HepG2 (cell line): Measurements from ENCODE around the gene LIMS2. TPM values are rescaled to one million over a fixed set of nuclear protein-coding genes. Genes with fewer than 3 reads are reported as not detected.

ENCODE experiments used
- ADNP ChIP-seq: sonication (generic); formaldehyde crosslinking; IDR thresholded peaks from 2 replicates; pipeline ENCODE4 v1.4.0; 2020; ENCODE audit warnings: missing genetic modification reagents
- ARNT2 ChIP-seq: sonication (generic); formaldehyde crosslinking; IDR thresholded peaks from 2 replicates; pipeline ENCODE4 v1.8.0; 2022; ENCODE audit warnings: mild to moderate bottlenecking, low read depth, missing genetic modification reagents, moderate library complexity
- BCL3 ChIP-seq: sonication (generic); formaldehyde crosslinking; IDR thresholded peaks from 2 replicates; pipeline ENCODE4 v1.5.1; 2020; ENCODE audit warnings: mild to moderate bottlenecking, missing genetic modification reagents, moderate library complexity
- GATAD2A ChIP-seq: IDR thresholded peaks from 2 replicates; pipeline ENCODE4 v1.6.1; 2016
- HNF4A ChIP-seq: sonication (generic); formaldehyde crosslinking; IDR thresholded peaks from 2 replicates; pipeline ENCODE4 v1.4.0; 2020; ENCODE audit warnings: missing genetic modification reagents
- HNRNPLL ChIP-seq: fragments of 200-400 bp; formaldehyde crosslinking; IDR thresholded peaks from 2 replicates; pipeline ENCODE4 v1.6.1; 2017; ENCODE audit warnings: mild to moderate bottlenecking, low read depth, low read length; ENCODE audit not compliant: poor library complexity, severe bottlenecking
- IRF2 ChIP-seq: IDR thresholded peaks from 2 replicates; pipeline ENCODE4 v1.6.1; 2018; ENCODE audit warnings: missing genetic modification reagents, missing compliant biosample characterization
- KDM1A ChIP-seq: IDR thresholded peaks from 2 replicates; pipeline ENCODE4 v1.6.1; 2016; ENCODE audit warnings: missing compliant biosample characterization
- MYC ChIP-seq: sonication (generic); formaldehyde crosslinking; IDR thresholded peaks from 2 replicates; pipeline ENCODE4 v1.9.0; 2021; ENCODE audit warnings: missing genetic modification reagents, borderline replicate concordance
- REL ChIP-seq: sonication (generic); formaldehyde crosslinking; conservative IDR thresholded peaks from 2 replicates; pipeline ENCODE4 v1.8.0; 2022; ENCODE audit warnings: mild to moderate bottlenecking, missing genetic modification reagents, moderate library complexity
- STAG1 ChIP-seq: sonication (generic); formaldehyde crosslinking; IDR thresholded peaks from 2 replicates; pipeline ENCODE4 v1.4.0; 2020; ENCODE audit warnings: missing genetic modification reagents
- TFDP1 ChIP-seq: IDR thresholded peaks from 2 replicates; pipeline ENCODE4 v1.6.1; 2016; ENCODE audit warnings: missing compliant biosample characterization, missing genetic modification reagents, borderline replicate concordance
- ZNF558 ChIP-seq: sonication (generic); formaldehyde crosslinking; IDR thresholded peaks from 2 replicates; pipeline ENCODE4 v1.9.0; 2022; ENCODE audit warnings: mild to moderate bottlenecking, missing genetic modification reagents, borderline replicate concordance
- ZNF7 ChIP-seq: IDR thresholded peaks from 2 replicates; pipeline ENCODE4 v1.6.1; 2016; ENCODE audit warnings: missing biosample characterization, missing genetic modification reagents
- ZNF747 ChIP-seq: sonication (generic); formaldehyde crosslinking; IDR thresholded peaks from 2 replicates; pipeline ENCODE4 v1.8.1; 2023; ENCODE audit warnings: missing genetic modification reagents, mild to moderate bottlenecking, borderline replicate concordance
- ZNF768 ChIP-seq: sonication (generic); formaldehyde crosslinking; IDR thresholded peaks from 2 replicates; pipeline ENCODE4 v1.4.0; 2020; ENCODE audit warnings: missing genetic modification reagents
- polyA plus RNA-seq, 8 experiments: library from polyadenylated mRNA; depleted of rRNA in 3 of 8; stranded (reverse) in 7 of 8; unstranded in 1 of 8; fragments of >200 nt; fragmentation: Illumina TruSeq in 4 of 8; extraction: Trizol in 4 of 8; gene quantifications; 2 replicates each; pipeline versions ENCODE4 v1.2.1 to v1.2.3, GENCODE V29; 2011 to 2016; ENCODE audit warnings: low read depth in 4 of 8, missing spikeins in 1 of 8, mixed read lengths in 1 of 8; ENCODE audit not compliant: insufficient read depth in 1 of 8
- total RNA-seq, 5 experiments: library from RNA; depleted of rRNA; stranded (reverse); fragments of >200 nt; fragmentation: Illumina TruSeq; extraction: Trizol; gene quantifications; 2 replicates each; pipeline ENCODE4 v1.2.3, GENCODE V29; 2016; ENCODE audit warnings: low read depth in 1 of 5
- TF ChIP-seq, protein P1 (sequence below): sonication (generic); formaldehyde crosslinking; IDR thresholded peaks from 2 replicates; pipeline ENCODE4 v1.5.1; 2020; ENCODE audit warnings: missing genetic modification reagents, mild to moderate bottlenecking, borderline replicate concordance
- TF ChIP-seq, protein P2 (sequence below): sonication (generic); formaldehyde crosslinking; IDR thresholded peaks from 2 replicates; pipeline ENCODE4 v1.8.0; 2022; ENCODE audit warnings: missing genetic modification reagents, low read depth, mild to moderate bottlenecking, borderline replicate concordance
- TF ChIP-seq, protein P3 (sequence below): sonication (generic); formaldehyde crosslinking; IDR thresholded peaks from 2 replicates; pipeline ENCODE4 v1.5.1; 2020; ENCODE audit warnings: mild to moderate bottlenecking, missing genetic modification reagents
- TF ChIP-seq, protein P4 (sequence below): IDR thresholded peaks from 2 replicates; pipeline ENCODE4 v1.6.1; 2012; ENCODE audit warnings: inconsistent platforms
- TF ChIP-seq, protein P5 (sequence below): sonication (generic); formaldehyde crosslinking; IDR thresholded peaks from 2 replicates; pipeline ENCODE4 v1.5.0; 2020; ENCODE audit warnings: missing genetic modification reagents

The LIMS2 gene
- total and polyA plus RNA-seq, 2 of the 13 experiments (the other 11 are each of a cell fraction or from before 2014, with no cell fraction given), result 1.0 to 1.9 TPM

- TF ChIP-seq, protein P1, sequence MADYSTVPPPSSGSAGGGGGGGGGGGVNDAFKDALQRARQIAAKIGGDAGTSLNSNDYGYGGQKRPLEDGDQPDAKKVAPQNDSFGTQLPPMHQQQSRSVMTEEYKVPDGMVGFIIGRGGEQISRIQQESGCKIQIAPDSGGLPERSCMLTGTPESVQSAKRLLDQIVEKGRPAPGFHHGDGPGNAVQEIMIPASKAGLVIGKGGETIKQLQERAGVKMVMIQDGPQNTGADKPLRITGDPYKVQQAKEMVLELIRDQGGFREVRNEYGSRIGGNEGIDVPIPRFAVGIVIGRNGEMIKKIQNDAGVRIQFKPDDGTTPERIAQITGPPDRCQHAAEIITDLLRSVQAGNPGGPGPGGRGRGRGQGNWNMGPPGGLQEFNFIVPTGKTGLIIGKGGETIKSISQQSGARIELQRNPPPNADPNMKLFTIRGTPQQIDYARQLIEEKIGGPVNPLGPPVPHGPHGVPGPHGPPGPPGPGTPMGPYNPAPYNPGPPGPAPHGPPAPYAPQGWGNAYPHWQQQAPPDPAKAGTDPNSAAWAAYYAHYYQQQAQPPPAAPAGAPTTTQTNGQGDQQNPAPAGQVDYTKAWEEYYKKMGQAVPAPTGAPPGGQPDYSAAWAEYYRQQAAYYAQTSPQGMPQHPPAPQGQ, result no peak
- TF ChIP-seq MYC (CRISPR knock-in tag), result no peak
- TF ChIP-seq ZNF558 (CRISPR knock-in tag), result no peak
- no peak for TF ChIP-seq REL
- TF ChIP-seq, protein P2, sequence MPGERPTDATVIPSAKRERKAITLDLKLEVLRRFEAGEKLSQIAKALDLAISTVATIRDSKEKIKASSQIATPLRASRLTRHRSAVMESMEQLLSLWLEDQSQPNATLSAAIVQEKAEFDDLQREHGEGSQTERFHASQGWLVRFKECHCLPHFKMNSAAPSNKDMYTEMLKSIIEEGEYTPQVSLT (CRISPR knock-in tag), result no peak
- TF ChIP-seq ZNF747 (CRISPR knock-in tag), result 0 out of 2 replicates have a peak, but pooled peaks have one; percentile 3
- TF ChIP-seq, protein P3, sequence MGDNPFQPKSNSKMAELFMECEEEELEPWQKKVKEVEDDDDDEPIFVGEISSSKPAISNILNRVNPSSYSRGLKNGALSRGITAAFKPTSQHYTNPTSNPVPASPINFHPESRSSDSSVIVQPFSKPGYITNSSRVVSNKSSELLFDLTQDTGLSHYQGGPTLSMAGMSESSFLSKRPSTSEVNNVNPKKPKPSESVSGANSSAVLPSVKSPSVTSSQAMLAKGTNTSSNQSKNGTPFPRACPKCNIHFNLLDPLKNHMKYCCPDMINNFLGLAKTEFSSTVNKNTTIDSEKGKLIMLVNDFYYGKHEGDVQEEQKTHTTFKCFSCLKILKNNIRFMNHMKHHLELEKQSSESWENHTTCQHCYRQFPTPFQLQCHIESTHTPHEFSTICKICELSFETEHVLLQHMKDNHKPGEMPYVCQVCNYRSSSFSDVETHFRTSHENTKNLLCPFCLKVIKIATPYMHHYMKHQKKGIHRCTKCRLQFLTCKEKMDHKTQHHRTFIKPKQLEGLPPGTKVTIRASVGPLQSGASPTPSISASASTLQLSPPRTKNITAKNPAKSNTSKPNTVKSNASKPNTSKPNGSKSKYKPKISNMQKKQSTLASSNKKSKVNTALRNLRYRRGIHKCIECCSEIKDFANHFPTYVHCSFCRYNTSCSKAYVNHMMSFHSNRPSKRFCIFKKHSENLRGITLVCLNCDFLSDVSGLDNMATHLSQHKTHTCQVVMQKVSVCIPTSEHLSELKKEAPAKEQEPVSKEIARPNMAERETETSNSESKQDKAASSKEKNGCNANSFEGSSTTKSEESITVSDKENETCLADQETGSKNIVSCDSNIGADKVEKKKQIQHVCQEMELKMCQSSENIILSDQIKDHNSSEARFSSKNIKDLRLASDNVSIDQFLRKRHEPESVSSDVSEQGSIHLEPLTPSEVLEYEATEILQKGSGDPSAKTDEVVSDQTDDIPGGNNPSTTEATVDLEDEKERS, result no peak
- TF ChIP-seq BCL3 (CRISPR knock-in tag), result no peak
- TF ChIP-seq GATAD2A (CRISPR knock-in tag), result peak; percentile 67
- TF ChIP-seq HNRNPLL, result no peak
- no peak for TF ChIP-seq ZNF7 (CRISPR knock-in tag)
- no peak for TF ChIP-seq ADNP (CRISPR knock-in tag)
- TF ChIP-seq TFDP1 (CRISPR knock-in tag), result no peak
- no peak for TF ChIP-seq KDM1A (CRISPR knock-in tag)
- TF ChIP-seq, protein P4, sequence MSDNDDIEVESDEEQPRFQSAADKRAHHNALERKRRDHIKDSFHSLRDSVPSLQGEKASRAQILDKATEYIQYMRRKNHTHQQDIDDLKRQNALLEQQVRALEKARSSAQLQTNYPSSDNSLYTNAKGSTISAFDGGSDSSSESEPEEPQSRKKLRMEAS, result no peak; the same call in 1 of the 2 replicates
- peak; percentile 63 for TF ChIP-seq ZNF768
- TF ChIP-seq ARNT2, result no peak
- TF ChIP-seq STAG1, result peak; percentile 99
- peak; percentile 7; the same call in 1 of the 2 replicates for TF ChIP-seq HNF4A (CRISPR knock-in tag)
- peak; percentile 49; the same call in 1 of the 2 replicates for TF ChIP-seq IRF2 (CRISPR knock-in tag)
- TF ChIP-seq, protein P5, sequence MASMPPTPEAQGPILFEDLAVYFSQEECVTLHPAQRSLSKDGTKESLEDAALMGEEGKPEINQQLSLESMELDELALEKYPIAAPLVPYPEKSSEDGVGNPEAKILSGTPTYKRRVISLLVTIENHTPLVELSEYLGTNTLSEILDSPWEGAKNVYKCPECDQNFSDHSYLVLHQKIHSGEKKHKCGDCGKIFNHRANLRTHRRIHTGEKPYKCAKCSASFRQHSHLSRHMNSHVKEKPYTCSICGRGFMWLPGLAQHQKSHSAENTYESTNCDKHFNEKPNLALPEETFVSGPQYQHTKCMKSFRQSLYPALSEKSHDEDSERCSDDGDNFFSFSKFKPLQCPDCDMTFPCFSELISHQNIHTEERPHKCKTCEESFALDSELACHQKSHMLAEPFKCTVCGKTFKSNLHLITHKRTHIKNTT (CRISPR knock-in tag), result no peak
These were observed 84.0 kb downstream of the LIMS2 start (continued) for GRCh38 chr2:127591221-127591923.
